GM18907 (cell line): ENCODE results near the gene BSCL2.
"Not testable (repeated sequence)": the region's sequence is repeated elsewhere in the genome, so short reads cannot be mapped to it uniquely, and the experiment has no call there.

ENCODE experiments used
- ATAC-seq: cut with Tn5 transposase; IDR thresholded peaks from one replicate; pipeline ENCODE4 v1.9.1; 2021; ENCODE audit warnings: mild to moderate bottlenecking, moderate library complexity; ENCODE audit not compliant: unreplicated experiment

The BSCL2 gene

DNA sequence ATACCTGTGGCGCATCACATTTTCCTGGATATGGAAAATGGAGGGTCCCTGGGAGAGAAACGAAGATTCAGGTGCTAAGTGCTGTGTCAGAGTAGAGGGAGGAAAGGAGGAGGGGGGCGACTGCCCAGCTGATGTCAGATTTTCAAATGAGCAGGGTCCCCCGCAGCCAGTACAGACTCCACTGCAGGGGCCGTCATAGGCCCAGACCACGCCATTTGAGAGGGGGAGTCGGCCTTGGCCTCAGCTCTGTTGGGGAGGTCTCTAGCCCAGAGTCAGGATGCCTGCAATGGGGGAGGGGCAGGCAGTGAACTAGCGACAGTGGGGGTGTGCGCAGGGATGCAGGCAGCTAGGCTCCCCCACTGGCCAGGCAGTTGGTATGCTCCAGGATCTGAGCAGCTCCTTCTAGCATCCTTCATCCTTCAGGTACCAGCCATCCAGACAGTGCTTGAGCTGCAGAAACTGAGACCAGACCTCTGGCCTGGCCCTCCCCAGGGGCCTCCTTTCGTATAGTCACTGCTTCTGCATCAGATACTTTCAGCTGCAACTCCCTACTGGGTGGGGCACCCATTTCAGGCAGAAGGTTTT is at the start of gene BSCL2, which contains the start of gene GNG3:
Gene BSCL2, minus strand, starts transcription at position 148 of the 585 bp plus-strand sequence. CDS start 229 bp downstream, outside the sequence.
Gene GNG3, plus strand, starts transcription at position 400 of the 585 bp plus-strand sequence. CDS start 620 bp downstream, outside the sequence.
- no peak for ATAC-seq

DNA sequence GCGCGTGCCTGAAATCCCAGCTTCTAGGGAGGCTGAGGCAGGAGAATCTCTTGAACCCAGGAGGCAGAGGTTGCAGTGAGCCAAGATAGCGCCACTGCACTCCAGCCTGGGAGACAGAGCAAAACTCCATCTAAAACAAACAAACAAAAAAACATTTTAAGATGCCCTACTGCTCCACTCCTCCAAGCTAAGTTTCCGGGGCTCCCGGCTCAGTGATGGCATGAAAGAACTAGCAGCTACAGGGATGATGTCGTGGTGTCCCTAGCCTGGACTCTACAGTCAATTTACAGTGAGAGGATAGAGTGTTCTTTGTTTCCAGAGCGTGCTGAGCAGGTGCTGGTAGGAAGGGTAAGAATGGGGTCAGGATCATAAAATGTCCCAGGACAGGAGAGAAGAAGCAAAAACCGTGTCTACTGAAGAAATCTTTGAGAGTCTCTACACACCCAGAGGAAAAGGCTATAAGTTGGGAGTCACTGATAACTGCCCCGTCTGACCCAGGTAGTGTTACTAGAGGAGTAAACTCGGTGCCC is 47.9 kb upstream of the BSCL2 start:
- ATAC-seq = no peak

DNA sequence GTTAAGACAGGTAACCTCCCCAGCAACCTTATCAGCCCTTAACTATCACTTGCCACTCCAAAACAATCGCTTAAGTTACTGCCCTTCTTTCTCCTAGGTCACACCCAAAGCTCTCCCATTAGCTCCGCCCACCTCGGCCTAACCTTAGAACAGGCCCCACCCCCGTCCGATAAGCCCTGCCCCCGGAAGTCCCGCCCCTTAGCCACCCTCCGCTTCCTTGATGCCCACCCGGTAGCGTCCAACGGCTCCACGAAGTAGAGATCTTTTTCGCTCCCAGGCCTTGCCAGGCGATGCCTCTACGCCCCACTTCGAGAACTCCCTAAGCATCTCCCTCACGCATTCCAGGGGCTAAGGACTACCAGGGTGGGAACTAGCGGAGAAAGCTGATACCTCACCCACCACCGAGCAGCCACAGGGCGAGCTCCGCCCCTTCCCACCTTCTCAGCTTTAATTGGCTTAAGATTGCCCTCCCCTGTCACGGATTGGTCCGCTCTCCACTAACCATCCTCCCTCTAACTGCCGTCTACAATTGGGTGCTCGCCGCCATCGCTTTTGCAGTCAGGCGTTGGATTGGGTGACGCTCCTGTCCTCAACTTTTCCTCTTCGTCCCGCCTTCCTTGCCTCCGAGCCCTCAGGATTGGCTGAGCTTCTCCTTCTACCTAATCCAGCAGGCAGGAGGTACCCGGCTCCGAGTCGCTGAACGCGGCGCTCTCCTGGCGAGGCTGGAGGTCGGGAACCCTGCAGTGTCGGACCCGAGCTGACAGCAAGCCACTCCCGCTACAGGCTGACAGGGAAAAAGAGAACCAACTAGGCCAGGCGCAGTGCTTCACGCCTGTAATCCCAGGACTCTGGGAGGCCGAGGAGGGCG is 46.7 kb upstream of the BSCL2 start, which contains the start of gene ZBTB3:
Gene ZBTB3, minus strand, starts transcription at position 425 of the 868 bp plus-strand sequence. CDS start 496 bp downstream, outside the sequence.
- peak; percentile 95 for ATAC-seq

DNA sequence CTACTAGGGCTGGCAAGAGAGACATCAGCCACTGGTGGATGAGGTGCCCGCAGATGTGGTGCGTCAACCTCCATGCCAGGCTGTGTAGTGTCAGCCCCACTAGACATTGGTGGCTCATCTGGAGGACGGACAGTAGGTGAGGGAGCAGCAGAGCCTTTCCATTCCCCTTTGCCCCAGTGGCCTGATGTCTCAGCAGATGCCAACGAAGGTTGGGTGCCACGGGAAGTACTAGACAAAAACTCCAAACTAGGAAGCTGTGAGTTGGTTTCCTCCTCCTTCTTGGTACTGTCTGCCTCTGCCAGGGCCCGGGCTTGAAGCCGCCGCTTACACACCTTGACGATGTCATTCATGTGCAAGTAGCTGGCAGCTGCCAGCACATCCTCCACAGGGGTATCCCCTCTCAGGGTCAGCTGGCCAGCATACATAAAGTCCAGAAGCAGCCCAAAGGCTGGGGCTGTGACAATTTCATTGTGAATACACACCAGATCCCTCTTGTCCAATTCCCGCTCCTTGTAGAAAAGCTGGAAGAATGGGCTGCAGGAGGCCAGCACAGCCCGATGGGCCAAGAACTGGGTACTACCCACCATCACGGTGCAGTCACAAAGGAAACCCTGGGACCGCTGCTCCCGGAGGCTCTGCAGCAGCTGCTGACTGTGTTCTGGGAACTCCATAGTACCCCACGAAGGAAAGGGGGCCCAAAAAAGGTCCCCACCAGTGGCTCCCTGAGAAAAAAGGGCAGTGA is 45.9 kb upstream of the BSCL2 start:
- no peak for ATAC-seq

DNA sequence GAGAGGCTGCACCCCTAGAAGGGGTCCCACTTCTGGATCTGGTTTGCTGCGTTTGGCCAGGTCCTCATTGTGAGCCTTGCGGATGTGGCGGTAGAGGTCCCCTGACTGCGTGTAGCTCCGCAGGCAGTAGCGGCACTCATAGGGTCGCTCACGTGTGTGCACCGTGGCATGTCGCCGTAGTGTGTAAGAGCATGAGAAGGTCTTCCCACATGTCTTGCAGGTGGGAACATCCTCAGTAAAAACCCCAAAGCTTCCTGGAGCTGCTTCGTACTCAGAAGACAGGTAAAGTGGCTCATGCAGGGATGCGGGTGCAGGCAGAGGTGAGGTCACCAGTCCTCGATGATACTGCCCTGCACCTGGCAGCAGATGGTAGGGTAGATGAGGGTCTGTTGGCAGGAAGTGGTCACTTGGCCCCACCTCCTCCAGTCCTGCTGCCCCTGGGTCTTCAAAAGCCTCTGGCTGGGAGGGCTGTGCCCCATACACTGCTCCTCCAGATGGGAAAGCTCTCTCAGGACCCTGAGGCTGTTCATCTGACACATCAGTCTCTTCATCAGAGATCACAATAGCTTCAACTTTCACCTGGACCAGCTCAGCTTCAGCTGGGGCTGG is 45.1 kb upstream of the BSCL2 start:
- no peak for ATAC-seq

DNA sequence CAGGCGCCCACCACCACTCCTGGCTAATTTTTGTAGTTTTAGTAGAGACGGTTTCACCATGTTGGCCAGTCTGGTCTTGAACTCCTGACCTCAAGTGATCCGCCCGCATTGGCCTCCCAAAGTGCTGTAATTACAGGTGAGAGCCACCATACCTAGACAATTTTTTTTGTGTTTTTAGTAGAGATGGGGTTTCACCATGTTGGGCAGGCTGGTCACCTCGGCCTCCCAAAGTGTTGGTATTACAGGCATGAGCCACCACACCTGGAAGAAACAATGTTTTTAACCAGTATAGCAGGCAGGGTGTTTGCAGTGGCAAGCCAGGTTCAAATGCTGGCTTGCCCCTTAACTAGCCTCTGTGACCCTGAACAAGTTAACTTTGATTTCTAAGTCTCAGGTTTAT is 42.7 kb upstream of the BSCL2 start:
- not testable (repeated sequence) for ATAC-seq

DNA sequence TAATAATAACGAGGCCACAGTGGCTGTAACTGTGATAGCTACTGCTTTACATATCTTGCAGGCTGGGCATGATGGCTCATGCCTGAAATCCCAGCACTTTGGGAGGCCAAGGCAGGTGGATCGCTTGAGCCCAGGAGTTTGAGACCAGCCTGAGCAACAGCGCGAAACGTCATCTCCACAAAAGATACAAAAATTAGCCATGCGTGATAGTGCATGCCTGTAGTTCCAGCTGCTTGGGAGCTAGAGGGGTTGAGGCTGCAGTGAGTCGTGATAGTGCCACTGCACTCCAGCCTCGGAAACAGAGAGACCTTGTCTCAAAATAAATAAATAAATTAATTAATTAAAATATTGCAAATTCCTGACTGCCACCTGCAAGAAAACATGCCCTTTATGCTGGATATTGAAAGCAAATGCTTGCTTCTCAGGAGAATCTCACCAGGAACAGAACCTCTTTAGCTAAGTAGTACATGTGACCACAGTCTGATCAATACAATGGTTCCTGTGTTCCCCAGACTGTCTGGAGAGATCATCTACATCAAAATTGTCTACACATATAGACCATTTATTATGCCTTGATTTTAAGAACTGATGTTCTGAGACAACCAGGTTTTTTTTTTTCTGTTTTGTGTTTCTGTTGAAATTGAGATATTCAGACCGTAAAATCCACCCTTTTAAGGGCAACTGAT is 40.4 kb upstream of the BSCL2 start:
- ATAC-seq = no peak

DNA sequence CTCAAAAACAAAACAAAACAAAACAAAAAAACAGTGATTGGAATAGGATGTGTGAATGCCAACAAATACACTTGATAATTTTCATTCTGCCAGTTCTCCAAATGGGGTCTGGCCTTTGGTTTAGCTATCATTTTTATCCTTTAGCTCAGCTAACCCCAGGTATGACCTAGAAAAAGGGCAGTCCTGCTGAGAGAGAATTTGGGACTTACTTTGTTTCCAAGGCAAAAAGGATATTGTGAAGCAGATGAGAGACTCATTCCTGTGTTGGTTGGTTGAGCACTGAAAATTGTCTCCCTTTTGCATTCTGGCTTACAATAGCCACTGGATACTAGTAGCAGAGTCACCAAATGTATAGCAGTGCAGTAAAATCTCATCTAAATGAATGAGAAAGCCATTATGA is 30.0 kb upstream of the BSCL2 start:
- no peak for ATAC-seq

DNA sequence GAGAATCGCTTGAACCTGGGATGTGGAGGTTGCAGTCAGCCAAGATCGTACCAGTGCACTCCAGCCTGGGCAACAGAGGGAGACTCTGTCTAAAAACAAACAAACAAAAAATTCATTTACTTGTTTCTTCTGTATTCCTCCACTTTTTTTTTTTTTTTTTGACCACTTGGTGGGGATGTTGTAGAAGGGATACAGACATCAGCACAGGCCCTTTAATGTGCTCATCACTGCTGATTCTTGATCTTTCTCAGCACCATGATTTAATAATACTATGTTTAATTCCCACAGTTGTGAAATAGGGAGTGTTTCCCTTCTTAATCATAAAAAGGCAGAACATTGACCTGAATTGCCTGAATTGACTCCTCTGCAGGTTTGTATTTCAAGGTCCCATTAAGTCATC is 25.6 kb upstream of the BSCL2 start:
- no peak for ATAC-seq

DNA sequence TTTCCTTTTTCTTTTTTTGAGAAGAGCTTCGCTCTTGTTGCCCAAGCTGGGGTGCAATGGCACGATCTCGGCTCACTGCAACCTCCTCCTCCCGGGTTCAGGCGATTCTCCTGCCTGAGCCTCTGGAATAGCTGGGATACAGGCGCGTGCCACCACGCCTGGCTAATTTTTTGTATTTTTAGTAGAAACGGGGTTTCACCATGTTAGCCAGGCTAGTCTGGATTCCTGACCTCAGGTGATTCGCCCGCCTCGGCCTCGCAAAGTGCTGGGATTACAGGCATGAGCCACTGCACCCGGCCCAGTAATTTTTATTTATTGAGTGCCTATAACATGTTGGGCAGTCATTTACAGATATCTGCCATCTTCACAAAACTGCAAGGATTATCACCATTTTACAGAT is 22.9 kb upstream of the BSCL2 start:
- not testable (repeated sequence) for ATAC-seq

DNA sequence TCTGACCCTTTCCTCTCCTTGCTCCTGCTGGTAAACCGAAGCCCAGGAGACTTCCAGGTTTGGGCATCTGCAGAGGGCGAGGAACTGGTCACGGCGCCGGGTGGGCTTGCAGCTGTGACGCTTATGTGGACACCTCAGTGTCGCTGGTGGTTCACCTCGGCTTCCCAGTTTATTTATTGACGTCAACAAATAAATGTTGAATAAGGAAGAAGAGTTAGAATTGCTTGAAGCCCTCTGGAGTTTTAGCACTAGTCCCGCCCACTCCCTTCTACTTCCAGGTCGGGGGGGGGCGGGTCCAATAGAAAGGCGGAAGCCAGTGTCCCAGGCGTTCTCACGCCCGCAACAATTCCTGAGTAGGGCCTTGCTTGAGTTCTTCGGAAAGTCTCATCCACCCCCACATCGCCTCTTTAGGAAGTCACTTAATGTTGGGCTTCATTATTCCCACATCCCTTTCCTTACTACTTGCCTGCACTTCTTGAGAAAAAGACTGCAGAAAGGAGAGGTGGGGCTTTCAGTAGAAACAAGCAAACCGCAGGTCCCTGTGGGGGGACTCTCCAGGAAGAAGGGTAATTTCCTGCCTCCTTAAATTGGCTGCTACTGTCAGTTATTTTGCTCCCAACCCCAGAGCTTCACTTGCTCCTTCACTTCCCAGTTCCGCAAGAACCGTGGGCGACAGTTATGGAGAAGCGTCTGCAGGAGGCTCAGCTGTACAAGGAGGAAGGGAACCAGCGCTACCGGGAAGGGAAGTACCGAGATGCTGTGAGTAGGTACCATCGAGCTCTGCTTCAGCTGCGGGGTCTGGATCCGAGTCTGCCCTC is 21.2 kb upstream of the BSCL2 start, which contains the start of gene TTC9C:
Gene TTC9C, plus strand, starts transcription at position 316 of the 818 bp plus-strand sequence. Its CDS starts 363 bp downstream, at position 679.
- peak; percentile 25 for ATAC-seq

DNA sequence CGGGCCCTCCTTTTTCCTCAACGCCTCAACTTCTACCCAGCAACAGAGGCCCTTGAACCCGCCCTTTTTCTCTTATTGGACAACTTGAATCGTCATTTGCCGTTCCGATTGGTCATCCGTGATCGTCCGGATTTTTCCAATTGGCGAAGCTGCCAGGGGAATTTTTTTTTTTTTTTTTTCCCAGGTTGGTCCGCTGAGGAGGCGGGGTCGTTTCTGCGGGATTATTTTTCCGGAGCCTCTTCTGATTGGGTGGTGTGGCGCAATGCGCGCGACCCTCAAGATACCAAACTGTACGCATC is 20.6 kb upstream of the BSCL2 start:
- ATAC-seq = peak; percentile 68

DNA sequence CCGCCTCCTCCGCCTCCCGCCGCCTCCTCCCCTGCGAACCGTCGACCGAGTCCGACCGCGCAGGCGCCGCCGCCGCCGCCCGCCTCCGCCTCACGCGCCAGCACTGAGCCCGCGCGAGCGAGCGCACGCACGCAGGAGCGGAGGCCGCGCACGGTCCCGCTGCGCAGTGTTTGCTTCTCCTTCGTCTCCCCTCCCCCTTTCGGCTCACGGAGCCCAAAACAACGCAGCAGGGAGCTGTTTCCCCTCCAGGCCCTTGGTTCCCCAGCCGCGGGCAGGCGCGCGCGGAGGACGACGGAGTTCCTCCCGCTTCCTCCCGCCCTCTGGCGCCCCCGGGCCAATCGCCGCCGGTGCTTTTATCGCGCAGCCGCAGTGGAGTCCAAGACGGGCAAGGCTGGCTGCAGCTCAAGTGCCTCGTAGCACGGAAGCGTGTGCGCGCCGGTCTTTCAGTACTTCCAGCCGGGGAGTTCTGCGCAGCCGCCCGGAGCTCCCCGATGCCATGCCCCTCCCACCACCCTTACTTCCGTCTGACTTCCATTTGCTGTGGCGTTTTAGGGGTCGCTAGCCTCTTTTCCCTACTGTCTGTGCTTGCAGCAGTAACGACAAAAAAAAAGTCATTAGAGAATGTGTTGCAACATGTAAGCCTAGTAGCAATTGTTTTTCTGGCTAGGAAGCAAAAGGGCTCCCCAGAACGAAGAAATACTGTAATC is 20.1 kb upstream of the BSCL2 start, which contains the start of gene HNRNPUL2:
Gene HNRNPUL2, minus strand, starts transcription at position 293 of the 707 bp plus-strand sequence. CDS start 301 bp downstream, outside the sequence.
- ATAC-seq = peak; percentile 70

DNA sequence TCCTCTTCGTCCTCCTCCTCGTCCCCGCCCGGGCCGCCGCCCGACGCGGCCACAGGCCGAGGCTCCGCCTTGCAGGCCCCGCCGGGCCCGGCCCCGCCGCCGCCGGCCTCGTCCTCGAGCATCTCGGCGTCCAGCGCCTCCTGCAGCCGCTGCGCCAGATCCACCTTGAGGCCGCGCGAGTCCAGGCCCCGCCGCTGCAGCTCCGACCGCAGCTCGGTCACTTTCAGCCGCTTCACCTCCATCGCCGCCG is 19.6 kb upstream of the BSCL2 start:
- ATAC-seq = no peak

DNA sequence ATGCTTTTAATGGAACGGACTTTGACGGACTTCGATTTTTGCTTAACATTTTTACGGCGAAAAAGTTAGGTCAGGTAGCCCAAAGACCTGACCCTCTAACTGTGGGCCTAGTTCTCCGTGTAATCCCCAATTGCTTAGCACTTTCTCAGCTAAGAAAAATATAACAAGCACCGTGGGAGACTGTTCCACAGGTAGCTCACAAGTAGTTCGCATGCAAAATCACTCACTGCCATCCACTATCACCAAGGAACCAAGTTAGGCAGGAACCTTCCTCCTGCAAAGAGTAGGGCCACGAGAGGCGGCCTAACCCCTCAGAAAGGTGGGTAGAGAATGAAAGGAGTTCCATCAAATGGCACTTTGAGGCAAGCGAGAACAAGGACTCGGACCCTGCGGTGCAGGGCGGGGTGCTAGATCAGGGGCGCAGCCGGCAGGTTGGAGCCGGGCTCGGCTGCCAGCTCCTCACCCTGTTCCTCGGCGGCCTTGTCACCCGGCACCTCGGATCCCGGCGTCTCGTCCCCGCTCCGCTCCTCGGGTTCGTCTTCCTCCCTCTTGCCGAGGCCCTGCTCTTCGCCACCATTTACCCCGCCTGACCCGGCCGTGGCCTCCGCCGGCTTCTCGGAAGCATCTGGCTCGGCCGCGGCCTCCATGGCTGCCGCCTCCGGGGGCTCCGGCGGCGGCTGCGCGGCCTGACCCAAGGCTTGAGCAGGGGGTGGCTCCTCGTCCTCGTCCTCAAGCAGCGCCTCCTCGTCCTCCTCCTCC is 19.1 kb upstream of the BSCL2 start:
- peak; percentile 8 for ATAC-seq

DNA sequence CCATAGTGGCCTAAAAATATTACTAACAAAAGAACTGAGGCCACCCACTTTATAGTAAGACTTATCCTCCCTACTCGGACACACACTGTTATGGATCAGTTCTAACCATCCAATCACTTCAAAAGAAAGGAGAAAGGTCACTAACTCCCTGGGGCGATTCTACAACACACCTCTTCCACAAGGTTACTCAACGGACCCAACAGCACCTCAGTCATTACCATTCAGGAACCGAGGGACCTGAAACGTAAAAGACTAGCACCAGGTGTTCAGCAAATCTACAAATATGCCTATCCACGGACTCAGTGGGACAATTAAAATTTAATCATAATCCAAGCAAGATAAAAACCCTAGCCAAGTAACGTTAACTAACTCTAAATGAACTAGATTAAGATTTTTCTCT is 18.4 kb upstream of the BSCL2 start:
- ATAC-seq = no peak

DNA sequence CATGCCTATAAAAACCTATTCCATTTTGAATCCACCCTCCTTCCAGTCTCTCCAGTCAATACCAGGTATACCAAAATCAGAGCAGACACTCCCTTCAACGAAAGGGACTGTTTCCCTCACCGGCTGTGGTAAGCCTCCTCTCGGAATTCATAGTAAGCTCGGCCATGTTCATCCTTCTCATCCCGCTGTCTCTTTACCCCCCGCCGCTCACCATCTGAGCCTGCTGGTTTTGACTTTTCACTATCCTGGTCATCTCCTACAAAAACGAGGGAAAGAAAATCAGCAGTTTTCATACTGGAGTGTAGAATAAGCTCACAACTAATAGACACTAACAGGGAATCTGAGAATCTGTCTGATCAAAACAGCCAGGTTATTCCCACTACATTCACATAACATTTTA is 16.9 kb upstream of the BSCL2 start:
- ATAC-seq = no peak

DNA sequence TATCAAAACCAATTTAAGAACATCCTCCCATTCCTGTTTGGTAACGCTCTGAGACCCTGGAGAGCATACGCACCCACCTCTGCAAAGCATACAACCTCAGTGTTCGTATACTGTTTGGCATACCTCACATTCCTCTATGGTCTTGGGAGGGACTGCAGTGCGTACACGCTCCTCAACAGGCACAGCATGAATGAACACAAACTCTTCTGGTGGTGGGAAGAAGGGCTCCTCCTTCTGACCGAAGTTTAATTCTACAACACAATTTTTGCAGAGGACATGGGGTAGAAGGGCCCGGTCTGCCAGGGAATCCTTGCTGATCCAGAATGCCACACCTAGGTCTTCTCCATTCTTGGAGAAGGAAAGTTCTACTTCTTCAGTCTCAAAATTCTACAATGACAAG is 14.8 kb upstream of the BSCL2 start:
- no peak for ATAC-seq
